ENCODE measurements around the gene GRAMD1A.

Gene GRAMD1A

DNA sequence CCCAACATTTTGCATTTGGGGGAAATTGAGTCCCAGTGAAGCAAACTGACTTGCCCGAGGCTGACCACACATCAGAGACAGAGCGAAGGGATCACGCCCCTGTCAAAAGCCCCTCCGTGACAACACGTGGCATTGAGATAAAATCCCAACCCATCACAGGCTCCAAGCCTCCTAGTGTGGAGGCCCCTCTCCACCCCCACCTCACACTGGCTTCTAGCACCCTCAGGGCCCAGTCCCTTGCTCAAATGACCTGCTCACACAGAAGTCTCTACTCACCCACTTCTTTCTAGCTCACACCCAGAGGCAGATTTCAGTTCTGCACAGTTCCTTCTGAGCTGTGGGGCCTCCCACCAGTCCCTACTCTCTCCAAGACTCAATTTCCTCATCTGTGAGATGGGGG, 51.7 kb downstream of the GRAMD1A start:
- no peak overlapping the region for H3K4me3 ChIP-seq (ENCODE audit: low read depth, low read length)

DNA sequence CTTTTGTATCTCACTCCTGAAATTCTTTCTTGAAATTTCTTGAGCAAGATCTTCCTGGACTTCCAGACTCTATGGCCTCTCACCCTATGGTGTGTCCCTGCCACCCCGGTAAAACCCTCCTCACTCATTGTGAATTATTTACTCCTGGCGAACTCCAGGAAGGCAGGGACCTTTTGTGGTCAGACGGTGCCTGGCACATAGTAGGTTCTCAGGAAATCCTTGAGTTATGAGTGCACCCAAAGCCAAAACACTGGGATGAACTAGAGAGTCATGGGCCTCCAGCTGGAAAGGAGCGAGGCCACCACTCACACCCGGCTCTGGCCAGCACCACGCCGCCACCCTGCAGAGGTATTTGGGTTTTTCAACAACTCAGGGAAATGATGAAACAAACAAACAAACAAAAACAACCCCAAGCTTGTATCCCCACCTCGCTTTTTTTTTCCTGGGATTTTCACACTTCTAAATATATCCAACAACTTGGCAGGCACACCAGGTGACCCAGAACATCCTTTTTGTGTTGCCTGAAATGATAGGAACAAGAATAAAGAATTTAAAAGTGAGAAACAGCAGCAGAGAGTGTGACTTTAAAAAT, 52.6 kb downstream of the GRAMD1A start:
- H3K4me3 ChIP-seq (ENCODE audit: low read depth, low read length) = no peak overlapping the region

DNA sequence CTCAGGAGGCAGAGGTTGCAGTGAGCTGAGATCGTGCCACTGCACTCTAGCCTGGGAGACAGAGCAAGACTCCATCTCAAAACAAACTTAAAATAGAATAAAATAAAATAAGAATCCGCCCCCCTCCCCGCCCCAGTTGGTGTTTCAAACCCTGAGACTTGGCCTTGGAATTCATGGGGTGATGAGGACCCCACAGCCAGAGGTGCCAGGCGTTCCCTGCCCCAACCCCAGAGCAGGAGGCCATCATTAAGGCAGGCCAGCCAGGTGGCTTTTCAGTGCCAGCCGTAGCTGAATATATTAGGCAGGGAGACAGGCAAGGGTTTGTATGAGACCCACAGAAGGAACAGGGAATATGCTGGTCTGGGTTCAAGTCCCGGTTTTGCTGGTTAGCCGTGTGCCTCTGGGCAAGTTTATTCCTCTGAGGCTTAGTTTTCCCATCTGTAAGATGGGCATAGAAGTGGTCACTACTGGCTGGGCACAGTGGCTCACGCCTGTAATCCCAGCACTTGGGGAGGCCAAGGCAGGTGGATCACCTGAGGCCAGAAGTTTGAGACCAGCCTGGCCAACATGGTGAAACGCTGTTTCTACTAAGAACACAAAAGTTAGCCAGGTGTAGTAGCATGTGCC, 53.7 kb downstream of the GRAMD1A start:
- no peak overlapping the region for H3K4me3 ChIP-seq (ENCODE audit: low read depth, low read length)

DNA sequence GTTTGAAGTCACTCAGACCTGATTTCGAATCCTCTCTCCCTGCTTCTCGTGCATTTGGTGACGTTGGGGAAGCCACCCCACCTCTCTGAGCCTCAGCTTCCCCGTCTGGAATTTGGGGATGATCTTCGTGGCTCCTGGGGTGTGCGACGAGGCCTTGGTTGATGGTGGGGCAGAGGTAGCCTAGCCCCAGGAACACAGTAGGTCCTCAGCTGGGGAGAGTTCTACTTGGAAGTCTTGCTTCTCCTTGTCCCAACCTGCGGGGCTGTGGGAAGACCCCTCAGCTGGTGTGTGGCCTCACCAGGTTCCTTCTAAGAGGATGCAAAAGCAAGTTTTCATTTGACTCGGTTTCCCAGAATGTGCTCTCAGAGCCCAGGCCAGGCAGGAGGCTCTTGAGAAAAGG, 54.5 kb downstream of the GRAMD1A start:
- H3K4me3 ChIP-seq (ENCODE audit: low read depth, low read length) = no peak overlapping the region

DNA sequence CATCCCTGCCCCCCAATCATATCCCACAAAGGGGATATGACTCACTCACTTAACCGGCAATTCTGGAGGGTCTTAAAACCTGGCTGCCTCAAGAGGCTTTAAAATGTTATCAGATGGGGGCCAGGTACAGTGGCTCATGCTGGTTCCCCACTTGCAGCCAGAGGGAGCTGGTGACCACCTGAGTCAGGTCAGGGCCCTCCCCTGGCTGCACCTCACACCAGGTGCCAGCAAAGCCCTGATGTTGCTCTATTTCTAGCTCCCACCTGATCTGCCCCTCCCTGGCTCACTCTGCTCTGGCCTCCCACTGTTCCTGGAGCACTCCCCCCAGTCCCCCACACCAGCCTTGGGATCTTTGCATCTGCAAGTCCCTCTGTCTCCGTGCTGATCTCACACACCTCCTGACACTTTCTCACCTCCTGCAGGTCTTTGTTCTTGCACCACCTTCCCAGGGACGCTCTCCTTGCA, 55.6 kb downstream of the GRAMD1A start:
- H3K4me3 ChIP-seq (ENCODE audit: low read depth, low read length) = no peak overlapping the region

DNA sequence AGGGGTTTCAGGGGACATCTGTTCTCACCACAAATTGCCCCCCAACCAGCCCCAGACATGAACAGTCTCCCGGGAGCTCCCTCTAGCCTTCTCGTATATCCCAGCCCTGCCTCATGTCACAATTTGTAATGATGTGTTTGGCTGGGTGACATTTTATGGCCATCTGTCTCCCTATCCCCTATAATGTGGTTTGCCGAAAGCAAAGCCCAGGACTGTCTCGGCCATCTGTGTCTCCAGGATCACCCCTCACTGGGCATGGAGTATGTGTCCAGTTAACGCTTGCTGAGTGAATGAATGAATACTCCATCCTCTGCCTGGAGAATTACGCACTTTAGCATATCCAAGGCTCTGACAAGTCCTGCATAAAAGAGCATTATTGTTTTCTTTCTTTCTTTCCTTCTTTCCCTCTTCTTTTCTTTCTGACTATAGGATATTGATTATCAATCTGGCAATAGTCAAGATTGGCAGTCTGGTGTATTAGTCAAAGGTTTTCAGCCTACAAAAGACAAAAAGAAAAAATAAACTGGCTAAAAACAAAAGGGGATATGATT, 56.5 kb downstream of the GRAMD1A start:
- no peak overlapping the region for H3K4me3 ChIP-seq (ENCODE audit: low read depth, low read length)

DNA sequence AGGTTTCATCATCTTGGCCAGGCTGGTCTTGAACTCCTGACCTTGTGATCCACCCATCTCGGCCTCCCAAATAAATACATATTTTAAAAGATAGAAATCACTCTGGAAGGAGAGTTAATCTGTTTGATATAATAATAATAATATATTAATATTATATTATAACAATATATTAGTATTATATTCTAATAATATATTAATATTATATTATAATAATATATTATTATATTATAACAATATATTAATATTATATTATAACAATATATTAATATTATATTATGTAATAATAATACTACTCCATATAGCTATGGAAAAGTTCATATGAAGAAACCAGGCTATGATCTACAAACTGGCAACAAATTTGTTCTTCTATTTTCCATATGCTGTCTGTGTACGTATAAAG, 58.2 kb downstream of the GRAMD1A start:
- no peak overlapping the region for H3K4me3 ChIP-seq (ENCODE audit: low read depth, low read length)

DNA sequence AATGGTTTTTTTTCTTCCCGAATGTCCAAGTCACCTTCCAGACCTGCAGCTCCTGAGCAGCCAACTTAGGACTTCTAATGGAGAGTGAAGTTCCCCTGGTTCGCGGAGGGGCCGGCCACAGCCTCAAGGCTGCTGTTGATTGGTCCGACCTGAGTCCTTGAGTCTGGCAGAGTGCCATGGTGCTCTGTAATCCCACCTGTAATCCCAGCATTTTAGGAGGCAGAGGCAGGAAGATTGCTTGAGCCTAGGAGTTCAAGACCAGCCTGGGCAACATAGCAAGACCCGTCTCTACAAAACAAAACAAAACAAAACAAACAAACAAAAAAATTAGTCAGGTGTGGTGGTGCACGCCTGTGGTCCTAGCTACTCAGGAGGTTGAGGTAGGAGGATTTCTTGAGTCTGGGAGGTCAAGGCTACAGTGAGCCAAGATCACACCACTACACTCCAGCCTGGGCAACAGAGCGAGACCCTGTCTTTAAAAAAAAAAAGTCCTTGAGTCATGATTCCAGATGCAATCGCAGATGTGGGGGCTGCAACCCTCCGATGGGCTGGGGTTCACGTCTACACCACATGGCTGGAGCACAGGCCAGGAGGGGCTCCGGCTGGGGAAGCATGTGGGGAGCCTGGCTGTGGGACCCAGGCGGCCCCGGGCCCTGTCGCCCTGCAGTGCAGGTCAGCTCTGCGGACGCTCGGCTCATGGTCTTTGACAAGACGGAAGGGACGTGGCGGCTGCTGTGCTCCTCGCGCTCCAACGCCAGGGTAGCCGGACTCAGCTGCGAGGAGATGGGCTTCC, 59.1 kb downstream of the GRAMD1A start:
- H3K4me3 ChIP-seq (ENCODE audit: low read depth, low read length) = no peak overlapping the region

DNA sequence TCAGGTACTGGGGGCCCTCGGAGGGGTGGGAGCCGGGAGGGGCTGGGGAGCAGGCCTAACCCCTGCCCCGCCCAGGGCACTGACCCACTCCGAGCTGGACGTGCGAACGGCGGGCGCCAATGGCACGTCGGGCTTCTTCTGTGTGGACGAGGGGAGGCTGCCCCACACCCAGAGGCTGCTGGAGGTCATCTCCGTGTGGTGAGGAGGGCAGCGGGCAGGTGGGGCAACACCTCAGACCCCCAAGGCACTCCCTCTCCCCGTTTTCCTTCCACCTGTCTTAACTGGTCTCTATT, 59.6 kb downstream of the GRAMD1A start:
- no peak overlapping the region for H3K4me3 ChIP-seq (ENCODE audit: low read depth, low read length)

DNA sequence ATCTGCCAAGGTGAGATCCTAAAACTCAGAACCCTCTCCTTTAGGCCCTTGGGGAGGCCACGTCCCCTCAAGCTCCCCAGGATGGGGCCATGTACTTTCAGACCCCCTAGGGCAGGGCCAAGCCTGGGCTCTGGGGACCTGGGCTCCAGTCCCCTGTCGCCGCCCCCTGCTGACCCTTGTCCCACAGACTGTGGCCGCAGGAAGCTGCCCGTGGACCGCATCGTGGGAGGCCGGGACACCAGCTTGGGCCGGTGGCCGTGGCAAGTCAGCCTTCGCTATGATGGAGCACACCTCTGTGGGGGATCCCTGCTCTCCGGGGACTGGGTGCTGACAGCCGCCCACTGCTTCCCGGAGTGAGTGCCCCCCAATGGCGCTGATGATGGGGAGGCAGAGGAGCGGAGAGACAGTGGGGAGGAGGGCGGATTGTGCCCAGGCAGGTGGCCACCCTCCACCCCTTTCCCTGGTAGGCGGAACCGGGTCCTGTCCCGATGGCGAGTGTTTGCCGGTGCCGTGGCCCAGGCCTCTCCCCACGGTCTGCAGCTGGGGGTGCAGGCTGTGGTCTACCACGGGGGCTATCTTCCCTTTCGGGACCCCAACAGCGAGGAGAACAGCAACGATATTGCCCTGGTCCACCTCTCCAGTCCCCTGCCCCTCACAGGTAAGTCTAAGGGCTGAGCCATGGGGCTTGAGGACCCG, 60.2 kb downstream of the GRAMD1A start:
- no peak overlapping the region for H3K4me3 ChIP-seq (ENCODE audit: low read depth, low read length)

DNA sequence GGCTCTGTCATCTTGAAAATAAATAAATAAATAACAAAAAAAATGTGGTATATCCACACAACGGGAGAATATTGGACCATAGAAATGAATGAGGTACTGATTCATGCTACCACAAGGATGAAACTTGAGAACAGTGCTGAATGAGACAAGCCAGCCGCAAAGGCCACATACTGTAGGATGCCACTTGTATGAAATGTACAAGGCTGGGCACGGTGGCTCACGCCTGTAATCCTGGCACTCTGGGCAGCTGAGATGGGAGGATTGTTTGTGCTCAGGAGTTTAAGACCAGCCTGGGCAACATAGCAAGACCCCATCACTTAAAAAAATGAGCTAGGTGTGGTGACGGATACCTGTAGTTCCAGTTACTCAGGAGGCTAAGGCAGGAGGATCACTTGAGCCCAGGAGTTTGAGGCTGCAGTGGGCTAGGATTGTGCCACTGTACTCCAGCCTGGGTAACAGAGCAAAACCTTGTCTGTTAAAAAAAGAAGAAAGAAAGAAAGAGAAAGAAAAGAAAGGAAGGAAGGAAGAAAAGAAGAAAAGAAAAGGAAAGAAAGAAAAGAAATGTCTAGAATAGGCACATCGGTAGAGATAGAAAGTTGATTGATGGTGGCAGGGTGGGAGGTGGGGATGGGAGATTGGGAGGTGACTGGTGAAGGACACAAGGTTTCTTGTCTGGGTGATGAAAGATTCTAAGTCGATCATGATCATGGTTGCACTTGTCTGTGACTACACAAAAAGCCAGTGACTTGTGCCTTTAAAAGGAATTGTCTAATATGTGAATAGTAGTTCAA, 61.7 kb downstream of the GRAMD1A start:
- no peak overlapping the region for H3K4me3 ChIP-seq (ENCODE audit: low read depth, low read length)

DNA sequence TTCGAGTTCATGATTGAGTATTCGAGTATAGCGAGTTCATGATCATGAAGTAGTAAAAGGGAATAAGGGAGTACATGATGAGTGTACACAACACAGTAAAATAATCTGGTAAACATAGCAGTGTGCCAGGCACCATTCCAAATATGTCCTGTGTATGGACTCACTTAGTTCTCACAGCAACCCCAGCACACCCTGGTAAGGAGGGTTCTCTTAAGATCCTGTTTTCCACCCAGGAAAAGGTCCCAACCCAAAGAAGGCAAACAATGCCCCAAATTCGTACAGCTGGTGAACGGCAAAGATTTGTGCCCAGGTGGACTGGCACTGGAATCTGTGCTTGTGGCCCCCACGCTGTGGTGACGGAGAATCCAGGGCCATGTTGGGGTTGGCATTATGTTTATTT, 62.8 kb downstream of the GRAMD1A start:
- H3K4me3 ChIP-seq (ENCODE audit: low read depth, low read length) = no peak overlapping the region

DNA sequence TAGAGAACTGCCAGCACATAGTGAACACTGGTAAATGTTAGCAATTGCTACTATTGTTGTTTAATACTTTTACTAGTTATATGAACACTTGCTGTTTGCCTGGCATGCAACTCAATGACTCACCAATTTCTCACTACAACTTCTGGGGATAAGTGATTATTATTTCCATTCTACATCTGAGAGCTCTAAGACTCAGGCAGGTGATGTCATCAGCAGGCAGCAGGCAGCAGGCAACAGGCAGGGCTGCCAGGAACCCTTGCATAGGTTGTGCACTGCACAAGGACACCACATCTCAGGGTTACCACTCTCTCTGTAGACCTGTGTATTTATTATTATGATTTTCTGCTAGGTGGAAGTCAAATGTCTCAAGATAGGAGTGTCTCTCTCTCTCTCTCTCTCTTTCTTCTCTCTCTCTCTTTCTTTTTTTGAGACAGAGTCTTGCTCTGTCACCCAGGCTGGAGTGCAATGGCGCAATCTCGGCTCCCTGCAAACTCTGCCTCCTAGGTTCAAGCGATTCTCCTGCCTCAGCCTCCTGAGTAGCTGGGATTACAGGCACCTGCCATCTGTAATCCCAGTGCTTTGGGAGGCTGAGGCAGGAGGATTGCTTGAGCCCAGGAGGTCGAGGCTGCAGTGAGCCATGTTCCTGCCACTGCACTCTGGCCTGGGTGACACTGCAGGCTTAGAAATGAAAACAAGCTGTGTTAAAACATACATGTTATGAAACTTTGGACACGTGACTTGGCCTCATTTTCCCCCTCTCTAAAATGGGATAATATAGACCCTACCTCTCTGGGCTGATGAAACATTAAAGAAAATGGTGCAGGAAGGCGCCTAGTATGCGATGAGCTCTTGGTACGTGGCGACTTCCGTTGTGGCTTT, 64.1 kb downstream of the GRAMD1A start:
- H3K4me3 ChIP-seq (ENCODE audit: low read depth, low read length) = no peak overlapping the region

DNA sequence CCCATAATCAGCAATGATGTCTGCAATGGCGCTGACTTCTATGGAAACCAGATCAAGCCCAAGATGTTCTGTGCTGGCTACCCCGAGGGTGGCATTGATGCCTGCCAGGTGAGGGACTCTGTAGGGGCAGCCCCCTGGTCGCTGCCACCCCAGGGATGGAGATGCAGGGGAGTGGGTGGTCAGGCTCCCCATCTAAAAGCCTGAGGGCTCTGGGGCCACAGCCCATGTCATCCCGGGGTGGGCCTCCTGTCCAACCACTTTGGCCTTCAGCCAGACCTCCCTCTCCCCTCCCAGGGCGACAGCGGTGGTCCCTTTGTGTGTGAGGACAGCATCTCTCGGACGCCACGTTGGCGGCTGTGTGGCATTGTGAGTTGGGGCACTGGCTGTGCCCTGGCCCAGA, 65.5 kb downstream of the GRAMD1A start:
- no peak overlapping the region for H3K4me3 ChIP-seq (ENCODE audit: low read depth, low read length)

DNA sequence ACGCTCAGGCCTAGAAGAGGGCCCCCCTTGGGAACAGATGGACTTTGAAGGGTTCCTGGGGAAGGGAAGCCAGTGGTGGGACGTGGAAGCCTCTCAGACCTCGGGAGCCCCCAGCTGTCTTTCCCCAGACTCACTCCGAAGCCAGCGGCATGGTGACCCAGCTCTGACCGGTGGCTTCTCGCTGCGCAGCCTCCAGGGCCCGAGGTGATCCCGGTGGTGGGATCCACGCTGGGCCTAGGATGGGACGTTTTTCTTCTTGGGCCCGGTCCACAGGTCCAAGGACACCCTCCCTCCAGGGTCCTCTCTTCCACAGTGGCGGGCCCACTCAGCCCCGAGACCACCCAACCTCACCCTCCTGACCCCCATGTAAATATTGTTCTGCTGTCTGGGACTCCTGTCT, 66.0 kb downstream of the GRAMD1A start:
- no peak overlapping the region for H3K4me3 ChIP-seq (ENCODE audit: low read depth, low read length)

DNA sequence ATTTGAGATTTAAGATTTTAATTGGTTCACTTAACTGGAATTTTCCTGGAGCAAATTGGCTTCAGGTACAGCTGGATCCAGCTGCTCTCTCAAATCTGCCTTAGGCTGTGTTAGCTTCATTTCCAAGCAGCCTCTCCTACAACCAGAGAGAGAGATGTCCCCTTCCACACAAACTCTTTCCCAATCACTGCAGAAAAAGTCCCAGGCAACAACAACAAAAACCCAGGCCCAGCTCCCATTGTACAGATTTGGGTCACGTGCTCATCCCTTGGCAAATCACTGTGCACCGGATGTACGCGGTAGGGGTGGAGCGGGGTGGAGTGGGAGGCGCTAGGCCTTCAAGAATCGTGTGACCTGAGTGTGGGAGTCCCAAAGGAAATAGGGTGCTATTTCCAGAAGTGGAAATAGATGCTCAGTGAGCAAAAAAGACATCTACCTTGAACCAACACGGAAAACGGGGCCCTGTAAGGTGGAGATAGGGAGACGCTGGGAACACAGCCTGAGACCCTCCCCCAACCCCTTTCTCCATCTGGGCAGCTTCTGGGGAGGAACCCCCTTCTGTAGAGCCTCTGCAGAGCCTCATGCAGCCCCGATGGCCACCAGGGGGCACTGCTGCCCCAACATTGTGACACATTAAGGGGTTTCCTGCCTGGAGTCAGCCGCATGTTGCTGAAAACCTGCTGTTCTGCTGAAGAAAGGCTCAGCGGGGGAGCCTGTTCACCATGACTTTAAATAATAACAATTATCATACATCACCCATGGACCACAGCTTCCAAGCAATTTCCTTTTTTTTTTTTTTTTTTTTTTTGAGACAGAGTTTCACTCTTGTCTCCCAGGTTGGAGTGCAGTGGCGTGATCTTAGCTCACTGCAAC, 66.8 kb downstream of the GRAMD1A start:
- H3K4me3 ChIP-seq (ENCODE audit: low read depth, low read length) = no peak overlapping the region

DNA sequence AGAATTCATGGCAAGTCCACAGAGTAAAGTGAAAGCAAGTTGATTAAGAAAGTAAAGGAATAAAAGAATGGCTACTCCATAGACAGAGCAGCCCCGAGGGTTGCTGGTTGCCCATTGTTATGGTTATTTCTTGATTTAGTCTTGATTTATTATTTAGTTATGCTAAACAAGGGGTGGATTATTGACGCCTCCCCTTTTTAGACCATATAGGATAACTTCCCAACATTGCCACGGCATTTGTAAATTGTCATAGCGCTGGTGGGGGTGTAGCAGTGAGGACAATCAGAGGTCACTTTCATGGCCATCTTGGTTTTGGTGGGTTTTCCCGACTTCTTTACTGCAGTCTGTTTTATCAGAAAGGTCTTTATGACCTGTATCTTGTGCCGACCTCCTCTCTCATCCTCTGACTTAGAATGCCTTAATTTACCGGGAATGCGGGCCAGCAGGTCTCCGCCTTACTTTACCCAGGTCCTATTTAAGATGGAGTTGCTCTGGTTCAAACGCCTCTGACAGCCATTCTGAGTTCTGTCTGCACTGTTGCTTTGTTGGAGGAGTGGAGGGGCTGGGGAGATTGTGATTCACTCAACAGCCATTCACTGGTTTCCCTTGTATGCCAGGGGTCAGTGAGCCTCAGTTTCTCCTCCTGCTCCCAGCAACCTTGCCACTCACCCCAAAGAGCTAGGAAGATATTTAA, 69.0 kb downstream of the GRAMD1A start:
- H3K4me3 ChIP-seq (ENCODE audit: low read depth, low read length) = no peak overlapping the region

DNA sequence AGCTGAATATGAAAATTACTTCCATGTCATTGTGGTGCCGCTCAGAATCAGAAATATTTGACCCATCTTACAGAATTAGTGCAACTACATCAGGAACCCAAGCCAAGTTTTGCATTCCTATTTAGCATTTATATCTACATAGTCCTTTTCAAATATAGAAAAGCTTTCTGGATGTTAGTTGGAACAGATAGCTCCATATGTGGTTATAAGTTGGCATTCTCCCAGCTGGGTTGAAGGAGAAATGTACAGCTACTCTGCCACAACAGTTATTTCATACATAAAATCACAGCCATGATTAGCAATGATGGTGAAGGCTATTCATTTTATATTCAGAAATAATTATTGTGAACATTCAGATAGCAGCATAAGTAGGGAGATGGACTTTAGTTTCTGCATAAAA, 69.6 kb downstream of the GRAMD1A start:
- no peak overlapping the region for H3K4me3 ChIP-seq (ENCODE audit: low read depth, low read length)

Data from iPS-11a (cell line).